HepG2 (cell line): Measurements from ENCODE around the gene PLAA. TPM values are rescaled to one million over a fixed set of nuclear protein-coding genes. Genes with fewer than 3 reads are reported as not detected.

Source experiments
- DNMT1 ChIP-seq: sonication (generic); formaldehyde crosslinking; IDR thresholded peaks from 2 replicates; pipeline ENCODE4 v1.5.1; 2020; ENCODE audit warnings: mild to moderate bottlenecking, missing genetic modification reagents
- DZIP1 ChIP-seq: sonication (generic); formaldehyde crosslinking; IDR thresholded peaks from 2 replicates; pipeline ENCODE4 v1.5.0; 2020; ENCODE audit warnings: mild to moderate bottlenecking, missing genetic modification reagents
- HIVEP1 ChIP-seq: sonication (generic); formaldehyde crosslinking; IDR thresholded peaks from 2 replicates; pipeline ENCODE4 v1.4.0; 2020; ENCODE audit warnings: mild to moderate bottlenecking, missing genetic modification reagents
- HMGXB4 ChIP-seq, 2 experiments: sonication (generic) in 1 of 2; formaldehyde crosslinking in 1 of 2; IDR thresholded peaks; 2 replicates each; pipeline versions ENCODE4 v1.4.0 to v1.6.1; 2018 to 2020; ENCODE audit warnings: missing genetic modification reagents in 2 of 2, borderline replicate concordance in 1 of 2, low read depth in 1 of 2, mild to moderate bottlenecking in 1 of 2, missing biosample characterization in 1 of 2
- MIER2 ChIP-seq: IDR thresholded peaks from 2 replicates; pipeline ENCODE4 v1.6.1; 2016; ENCODE audit warnings: missing biosample characterization, missing genetic modification reagents
- MXD1 ChIP-seq: sonication (generic); formaldehyde crosslinking; IDR thresholded peaks from 2 replicates; pipeline ENCODE4 v1.4.0; 2020; ENCODE audit warnings: mild to moderate bottlenecking, missing genetic modification reagents
- NRL ChIP-seq: sonication (generic); formaldehyde crosslinking; IDR thresholded peaks from 2 replicates; pipeline ENCODE4 v1.5.0; 2020; ENCODE audit warnings: missing genetic modification reagents, mild to moderate bottlenecking, moderate library complexity, borderline replicate concordance
- PHB2 ChIP-seq: fragments of 450-650 bp; IDR thresholded peaks from 2 replicates; pipeline ENCODE4 v1.6.1; 2018; ENCODE audit not compliant: partially characterized antibody
- PLRG1 ChIP-seq: fragments of 450-650 bp; conservative IDR thresholded peaks from 2 replicates; pipeline ENCODE4 v1.6.1; 2016
- POLR2A ChIP-seq, 2 experiments: IDR thresholded peaks; 2 replicates each; pipeline ENCODE4 v1.6.1; 2011; ENCODE audit warnings: low read depth in 2 of 2, low read length in 2 of 2, mild to moderate bottlenecking in 1 of 2, moderate library complexity in 1 of 2; ENCODE audit not compliant: insufficient read depth in 1 of 2
- RNF2 ChIP-seq: fragments of 450-650 bp; conservative IDR thresholded peaks from 2 replicates; pipeline ENCODE4 v1.6.1; 2016; ENCODE audit warnings: low read depth
- U2AF1 ChIP-seq: fragments of 200-400 bp; formaldehyde crosslinking; optimal IDR thresholded peaks from 2 replicates; pipeline ENCODE3; 2017; ENCODE audit warnings: mild to moderate bottlenecking, low read depth, low read length
- ZBTB37 ChIP-seq: sonication (generic); formaldehyde crosslinking; IDR thresholded peaks from 2 replicates; pipeline ENCODE4 v1.4.0; 2020; ENCODE audit warnings: mild to moderate bottlenecking, missing genetic modification reagents
- ZFP36 ChIP-seq: fragments of 150-350 bp; IDR thresholded peaks from 2 replicates; pipeline ENCODE4 v1.6.1; 2018; ENCODE audit warnings: borderline replicate concordance, low read length, low read depth; ENCODE audit not compliant: partially characterized antibody
- ZNF12 ChIP-seq: sonication (generic); formaldehyde crosslinking; IDR thresholded peaks from 2 replicates; pipeline ENCODE4 v1.5.0; 2020; ENCODE audit warnings: missing genetic modification reagents
- ZNF317 ChIP-seq: sonication (generic); formaldehyde crosslinking; IDR thresholded peaks from 2 replicates; pipeline ENCODE4 v1.5.0; 2020; ENCODE audit warnings: mild to moderate bottlenecking, missing genetic modification reagents
- ZNF460 ChIP-seq: sonication (generic); formaldehyde crosslinking; IDR thresholded peaks from 2 replicates; pipeline ENCODE4 v1.5.1; 2020; ENCODE audit warnings: missing genetic modification reagents, mild to moderate bottlenecking, borderline replicate concordance
- ZNF580 ChIP-seq: IDR thresholded peaks from 2 replicates; pipeline ENCODE4 v1.6.1; 2016; ENCODE audit warnings: low read depth, borderline replicate concordance
- ZNF674 ChIP-seq: sonication (generic); formaldehyde crosslinking; IDR thresholded peaks from 2 replicates; pipeline ENCODE4 v1.5.0; 2020; ENCODE audit warnings: low read depth, mild to moderate bottlenecking, missing genetic modification reagents
- polyA plus RNA-seq, 8 experiments: library from polyadenylated mRNA; depleted of rRNA in 3 of 8; stranded (reverse) in 7 of 8; unstranded in 1 of 8; fragments of >200 nt; fragmentation: Illumina TruSeq in 4 of 8; extraction: Trizol in 4 of 8; gene quantifications; 2 replicates each; pipeline versions ENCODE4 v1.2.1 to v1.2.3, GENCODE V29; 2011 to 2016; ENCODE audit warnings: low read depth in 4 of 8, missing spikeins in 1 of 8, mixed read lengths in 1 of 8; ENCODE audit not compliant: insufficient read depth in 1 of 8
- total RNA-seq, 5 experiments: library from RNA; depleted of rRNA; stranded (reverse); fragments of >200 nt; fragmentation: Illumina TruSeq; extraction: Trizol; gene quantifications; 2 replicates each; pipeline ENCODE4 v1.2.3, GENCODE V29; 2016; ENCODE audit warnings: low read depth in 1 of 5
- TF ChIP-seq, protein P1 (sequence below): sonication (generic); formaldehyde crosslinking; IDR thresholded peaks from 2 replicates; pipeline ENCODE4 v1.5.0; 2020; ENCODE audit warnings: missing genetic modification reagents

PLAA gene
- total and polyA plus RNA-seq, 2 of the 13 experiments (the other 11 are each of a cell fraction or from before 2014, with no cell fraction given), result 5.8 to 22.9 TPM

- TF ChIP-seq MXD1 (no peak), PHB2 (no peak), DNMT1 (CRISPR knock-in tag) (no peak), PLRG1 (no peak), ZFP36 (no peak), POLR2A (IDR thresholded peaks at IDR 0.05; ENCODE audit: insufficient read depth in 1 of 2, low read depth in 2 of 2, low read length in 2 of 2) (peak; percentile 72 to 84), ZNF12 (CRISPR knock-in tag) (no peak), RNF2 (no peak), ZNF317 (CRISPR knock-in tag) (no peak), NRL (CRISPR knock-in tag) (peak; percentile 65; the same call in 1 of the 2 replicates), ZBTB37 (CRISPR knock-in tag) (no peak), HIVEP1 (no peak), MIER2 (peak; percentile 11; the same call in 1 of the 2 replicates), U2AF1 (no peak), ZNF674 (CRISPR knock-in tag) (no peak), ZNF460 (no peak), ZNF580 (CRISPR knock-in tag) (no peak), DZIP1 (CRISPR knock-in tag) (no peak), HMGXB4 (CRISPR knock-in tag; IDR thresholded peaks at IDR 0.05; ENCODE audit: borderline replicate concordance in 1 of 2, low read depth in 1 of 2) (peak; percentile 45 to 80; a peak in 2 of 4 replicates)
- TF ChIP-seq, protein P1, sequence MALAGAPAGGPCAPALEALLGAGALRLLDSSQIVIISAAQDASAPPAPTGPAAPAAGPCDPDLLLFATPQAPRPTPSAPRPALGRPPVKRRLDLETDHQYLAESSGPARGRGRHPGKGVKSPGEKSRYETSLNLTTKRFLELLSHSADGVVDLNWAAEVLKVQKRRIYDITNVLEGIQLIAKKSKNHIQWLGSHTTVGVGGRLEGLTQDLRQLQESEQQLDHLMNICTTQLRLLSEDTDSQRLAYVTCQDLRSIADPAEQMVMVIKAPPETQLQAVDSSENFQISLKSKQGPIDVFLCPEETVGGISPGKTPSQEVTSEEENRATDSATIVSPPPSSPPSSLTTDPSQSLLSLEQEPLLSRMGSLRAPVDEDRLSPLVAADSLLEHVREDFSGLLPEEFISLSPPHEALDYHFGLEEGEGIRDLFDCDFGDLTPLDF (CRISPR knock-in tag), result no peak
Measured at GRCh38 chr9:26955921-26956859, 9.1 kb upstream of the PLAA start, which contains the start of gene IFT74 (continued).
